HG03060 (cell line): ENCODE measurements around the gene PARP8.

Experiments used
- ATAC-seq: cut with Tn5 transposase; IDR thresholded peaks from one replicate; pipeline ENCODE4 v1.9.1; 2021; ENCODE audit warnings: low read depth, moderate number of reproducible peaks; ENCODE audit not compliant: unreplicated experiment

The PARP8 gene

GRCh38 chr5:50829023-50829422, 162.6 kb downstream of the PARP8 start:
- ATAC-seq, result no peak

GRCh38 chr5:50832657-50833284, 166.3 kb downstream of the PARP8 start:
- no peak for ATAC-seq

GRCh38 chr5:50836356-50836755, 169.9 kb downstream of the PARP8 start:
- no peak for ATAC-seq

- no peak for ATAC-seq
These were observed 173.0 kb downstream of the PARP8 start for GRCh38 chr5:50839472-50839871.

- ATAC-seq, result no peak
These were observed 176.7 kb downstream of the PARP8 start for GRCh38 chr5:50843091-50843490.

- no peak for ATAC-seq
These were observed 179.8 kb downstream of the PARP8 start for GRCh38 chr5:50846261-50846660.

- ATAC-seq, result no peak
These were observed 183.1 kb downstream of the PARP8 start for GRCh38 chr5:50849554-50849953.

GRCh38 chr5:50853151-50853550, 186.7 kb downstream of the PARP8 start:
- peak; percentile 59 for ATAC-seq

- ATAC-seq, result no peak
These were observed 187.6 kb downstream of the PARP8 start for GRCh38 chr5:50854082-50854481.

- no peak for ATAC-seq
These were observed 188.6 kb downstream of the PARP8 start for GRCh38 chr5:50855001-50855400.

GRCh38 chr5:50856401-50857119, 190.1 kb downstream of the PARP8 start:
- peak; percentile 66 for ATAC-seq

- ATAC-seq, result no peak
These were observed 197.2 kb downstream of the PARP8 start for GRCh38 chr5:50863534-50864170.

GRCh38 chr5:50864466-50864865, 198.0 kb downstream of the PARP8 start:
- ATAC-seq, result no peak

GRCh38 chr5:50866415-50866814, 200.0 kb downstream of the PARP8 start:
- ATAC-seq, result no peak

- ATAC-seq, result no peak
These were observed 200.7 kb downstream of the PARP8 start for GRCh38 chr5:50867140-50867539.

- no peak for ATAC-seq
These were observed 207.3 kb downstream of the PARP8 start for GRCh38 chr5:50873595-50874277.

- ATAC-seq, result no peak
These were observed 208.0 kb downstream of the PARP8 start for GRCh38 chr5:50874306-50875001.

GRCh38 chr5:50875002-50875344, 208.5 kb downstream of the PARP8 start:
- no peak for ATAC-seq

GRCh38 chr5:50878470-50878869, 212.0 kb downstream of the PARP8 start:
- ATAC-seq, result no peak

- ATAC-seq, result no peak
These were observed 215.0 kb downstream of the PARP8 start for GRCh38 chr5:50881407-50881806.
